GM18870 (cell line): ENCODE results near the gene CASK.
A peak's percentile ranks its signal among the peaks of the same experiment; 100 is the strongest.
"Not testable (repeated sequence)": the region's sequence is repeated elsewhere in the genome, so short reads cannot be mapped to it uniquely, and the experiment has no call there.

ENCODE experiments used
- ATAC-seq: cut with Tn5 transposase; IDR thresholded peaks from one replicate; pipeline ENCODE4 v1.9.1; 2021; ENCODE audit warnings: moderate library complexity; ENCODE audit not compliant: unreplicated experiment

CASK gene

GRCh38 chrX:41522671-41523070, 400.7 kb downstream of the CASK start:
- ATAC-seq, result no peak

- ATAC-seq, result no peak
Measured at GRCh38 chrX:41522081-41522480, 401.3 kb downstream of the CASK start.

- no peak for ATAC-seq
Measured at GRCh38 chrX:41519468-41519867, 403.9 kb downstream of the CASK start.

GRCh38 chrX:41518841-41519220, 404.5 kb downstream of the CASK start:
- ATAC-seq, result no peak

- ATAC-seq, result no peak
Measured at GRCh38 chrX:41518127-41518840, 405.1 kb downstream of the CASK start.

- no peak for ATAC-seq
Measured at GRCh38 chrX:41516999-41517765, 406.2 kb downstream of the CASK start.

GRCh38 chrX:41516456-41516855, 406.9 kb downstream of the CASK start:
- no peak for ATAC-seq

GRCh38 chrX:41515376-41515775, 408.0 kb downstream of the CASK start:
- ATAC-seq, result no peak

- no peak for ATAC-seq
Measured at GRCh38 chrX:41514179-41514578, 409.2 kb downstream of the CASK start.

GRCh38 chrX:41512853-41513252, 410.5 kb downstream of the CASK start:
- ATAC-seq, result not testable (repeated sequence)

- ATAC-seq, result peak; percentile 95
Measured at GRCh38 chrX:41512394-41512793, 411.0 kb downstream of the CASK start.

- ATAC-seq, result no peak
Measured at GRCh38 chrX:41507919-41508318, 415.4 kb downstream of the CASK start.

GRCh38 chrX:41502004-41502403, 421.4 kb downstream of the CASK start:
- ATAC-seq, result no peak

GRCh38 chrX:41499984-41500383, 423.4 kb downstream of the CASK start:
- ATAC-seq, result no peak

- no peak for ATAC-seq
Measured at GRCh38 chrX:41499195-41499594, 424.2 kb downstream of the CASK start.

- no peak for ATAC-seq
Measured at GRCh38 chrX:41491267-41492004, 431.9 kb downstream of the CASK start.

- ATAC-seq, result no peak
Measured at GRCh38 chrX:41490446-41490845, 432.9 kb downstream of the CASK start.

- no peak for ATAC-seq
Measured at GRCh38 chrX:41482154-41482850, 441.1 kb downstream of the CASK start.

- no peak for ATAC-seq
Measured at GRCh38 chrX:41481264-41482109, 441.9 kb downstream of the CASK start.
